GM12874 (cell line): ENCODE measurements around the gene TFIP11.

Source experiments
- CTCF ChIP-seq: IDR thresholded peaks from 2 replicates; pipeline ENCODE4 v1.5.1; 2011; ENCODE audit warnings: low read depth, mild to moderate bottlenecking, control low read depth, low read length, moderate library complexity; ENCODE audit not compliant: insufficient read depth

TFIP11 gene

GRCh38 chr22:26529345-26529744, 17.1 kb upstream of the TFIP11 start:
- TF ChIP-seq CTCF: no peak

- no peak for TF ChIP-seq CTCF
Observed at GRCh38 chr22:26527574-26528465, 15.5 kb upstream of the TFIP11 start.

- TF ChIP-seq CTCF: no peak
Observed at GRCh38 chr22:26527167-26527566, 14.9 kb upstream of the TFIP11 start.

- TF ChIP-seq CTCF: no peak
Observed at GRCh38 chr22:26525946-26526564, 13.8 kb upstream of the TFIP11 start.

- no peak for TF ChIP-seq CTCF
Observed at GRCh38 chr22:26524870-26525269, 12.6 kb upstream of the TFIP11 start.

GRCh38 chr22:26522592-26522991, 10.3 kb upstream of the TFIP11 start:
- no peak for TF ChIP-seq CTCF

GRCh38 chr22:26522012-26522411, 9.7 kb upstream of the TFIP11 start:
- TF ChIP-seq CTCF: no peak
